ENCODE results near the gene SPATA31E1. TPM values are rescaled to one million over a fixed set of nuclear protein-coding genes. Genes with fewer than 3 reads are reported as not detected.
A peak's percentile ranks its signal among the peaks of the same experiment; 100 is the strongest.

Gene SPATA31E1
- polyA plus RNA-seq, 1 experiment, result not detected

DNA sequence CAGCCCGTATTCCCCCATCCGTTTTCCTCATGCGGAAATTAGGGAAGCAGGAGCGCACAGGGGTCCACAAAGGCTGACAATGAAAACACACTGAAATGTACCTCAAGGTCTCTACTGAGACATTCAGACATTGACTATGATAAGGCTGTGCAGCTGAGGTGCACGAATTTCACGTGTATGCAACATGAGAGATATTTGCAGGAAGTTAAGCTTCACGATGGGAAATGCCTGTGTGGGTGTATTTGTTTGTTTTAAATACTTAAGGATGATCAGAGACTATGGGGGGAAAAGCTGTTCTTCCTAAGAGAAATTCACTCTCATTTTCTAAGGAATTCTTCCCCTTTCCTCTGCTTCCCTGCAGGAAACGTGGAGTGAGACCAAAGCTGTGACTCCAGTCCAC, 2.6 kb upstream of the SPATA31E1 start:
- CTCF ChIA-PET, result no interaction called here
- H3K36me3 ChIP-seq (ENCODE audit: control insufficient read depth, insufficient read depth, low read length), result no peaks in the 10 kb centered on the region
- H3K27me3 ChIP-seq (ENCODE audit: control insufficient read depth, insufficient read depth, low read length), result no peaks in the 10 kb centered on the region
- DNase-seq (ENCODE audit: low read depth), result no peak
- POLR2A ChIA-PET, result no interaction called here
- no peak for TF ChIP-seq CTCF (IDR thresholded peaks at IDR 0.05; ENCODE audit: insufficient read depth, low read depth, low read length)
- H3K4me3 ChIP-seq (ENCODE audit: low read depth, low read length), result no peak overlapping the region

DNA sequence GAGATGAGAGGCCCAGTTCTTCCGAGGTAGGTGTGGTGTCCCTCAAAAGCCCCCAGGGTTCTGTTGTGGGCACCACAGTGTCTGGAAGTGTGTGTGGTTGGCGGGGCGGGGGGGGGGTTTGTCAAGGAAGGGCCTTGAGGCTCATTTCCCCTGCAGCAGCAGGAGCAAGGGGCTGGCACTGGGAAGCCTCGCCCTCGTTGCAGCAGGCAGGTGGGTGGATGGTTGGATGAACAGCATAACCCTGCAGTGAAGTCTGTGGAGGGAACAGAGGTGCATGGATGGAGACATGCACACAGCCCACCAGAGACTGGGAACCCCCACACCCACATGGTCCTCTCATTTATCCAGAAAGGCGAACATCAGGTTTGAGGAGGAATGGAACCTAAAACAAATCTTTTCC, 2.0 kb upstream of the SPATA31E1 start:
- TF ChIP-seq CTCF (IDR thresholded peaks at IDR 0.05; ENCODE audit: insufficient read depth, low read depth, low read length), result no peak
- no peaks in the 10 kb centered on the region for H3K36me3 ChIP-seq (ENCODE audit: control insufficient read depth, insufficient read depth, low read length)
- ChIA-PET POLR2A (no interaction called here), CTCF (no interaction called here)
- H3K27me3 ChIP-seq (ENCODE audit: control insufficient read depth, insufficient read depth, low read length), result no peaks in the 10 kb centered on the region
- no peak for DNase-seq (ENCODE audit: low read depth)
- H3K4me3 ChIP-seq (ENCODE audit: low read depth, low read length), result no peak overlapping the region

DNA sequence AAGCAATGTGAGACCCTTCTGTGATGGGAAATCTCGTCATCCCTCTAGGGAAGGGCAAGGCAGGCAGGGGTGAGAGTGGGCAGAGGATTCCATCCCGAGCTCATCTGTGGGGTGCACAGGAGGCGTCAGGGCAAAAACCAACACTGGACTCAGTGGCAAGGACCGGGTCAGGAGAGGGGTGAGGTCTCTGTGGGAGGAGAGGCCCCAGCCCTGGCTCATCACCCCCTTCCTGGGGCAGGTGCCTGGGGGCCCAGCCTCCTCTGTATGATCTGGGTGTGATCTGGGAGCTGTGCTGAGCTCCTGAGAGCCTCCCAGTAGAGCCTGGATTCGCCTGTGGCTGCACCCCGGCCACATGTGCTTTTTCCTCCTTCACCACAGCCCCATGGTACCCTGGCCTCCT, 597 bp downstream of the SPATA31E1 start:
- POLR2A ChIA-PET, result interaction anchor here (0.6 kb wide), 1 partner anchor 1098 kb away, joined by 3 read pairs; no protein-coding TSS in a partner anchor
- DNase-seq (ENCODE audit: low read depth), result no peak

GRCh38 chr9:87883990-87884389, 1.3 kb downstream of the SPATA31E1 start:
- no peak for DNase-seq (ENCODE audit: low read depth)
- no peak overlapping the region for H3K4me3 ChIP-seq (ENCODE audit: low read depth, low read length)
- H3K27me3 ChIP-seq (ENCODE audit: control insufficient read depth, insufficient read depth, low read length), result 0 out of 2 replicates have a peak, but pooled peaks cover 3% of the 10 kb centered on the region
- ChIA-PET POLR2A (interaction anchor here (0.6 kb wide), 1 partner anchor 1097 kb away, joined by 3 read pairs; no protein-coding TSS in a partner anchor), CTCF (interaction anchor here (1.8 to 2.2 kb wide), 2 partner anchors 199 to 202 kb away, joined by 8 to 10 read pairs; no protein-coding TSS in a partner anchor)
- H3K36me3 ChIP-seq (ENCODE audit: control insufficient read depth, insufficient read depth, low read length), result no peaks in the 10 kb centered on the region
- peak; percentile 17; the same call in 1 of the 2 replicates for TF ChIP-seq CTCF (IDR thresholded peaks at IDR 0.05; ENCODE audit: insufficient read depth, low read depth, low read length)

More for the DNA sequence above, 597 bp downstream of the SPATA31E1 start:
- H3K36me3 ChIP-seq (ENCODE audit: control insufficient read depth, insufficient read depth, low read length), result no peaks in the 10 kb centered on the region
- H3K27me3 ChIP-seq (ENCODE audit: control insufficient read depth, insufficient read depth, low read length), result 0 out of 2 replicates have a peak, but pooled peaks cover 3% of the 10 kb centered on the region
- CTCF ChIA-PET, result interaction anchor here (1.2 to 2.2 kb wide), 3 partner anchors 67 to 202 kb away, joined by 3 to 10 read pairs (median 8); no protein-coding TSS in a partner anchor
- no peak overlapping the region for H3K4me3 ChIP-seq (ENCODE audit: low read depth, low read length)
- TF ChIP-seq CTCF (IDR thresholded peaks at IDR 0.05; ENCODE audit: insufficient read depth, low read depth, low read length), result no peak

GRCh38 chr9:87884578-87885459, 2.1 kb downstream of the SPATA31E1 start:
- no peak for DNase-seq (ENCODE audit: low read depth)
- POLR2A ChIA-PET, result interaction anchor here (0.6 kb wide), 1 partner anchor 119 kb away, joined by 6 read pairs; no protein-coding TSS in a partner anchor
- CTCF ChIA-PET, result interaction anchor here (1.8 to 2.2 kb wide), 2 partner anchors 200 to 203 kb away, joined by 8 to 10 read pairs; no protein-coding TSS in a partner anchor
- Histone ChIP-seq H3K36me3 (ENCODE audit: control insufficient read depth, insufficient read depth, low read length) (no peaks in the 10 kb centered on the region), H3K27me3 (ENCODE audit: control insufficient read depth, insufficient read depth, low read length) (0 out of 2 replicates have a peak, but pooled peaks cover 3% of the 10 kb centered on the region), H3K4me3 (ENCODE audit: low read depth, low read length) (no peak overlapping the region)
- TF ChIP-seq CTCF (IDR thresholded peaks at IDR 0.05; ENCODE audit: insufficient read depth, low read depth, low read length), result no peak

All from BJ (cell line).